Hematopoietic multipotent progenitor cell treated with erythropoietin and hydrocortisone succinate and interleukin-3 and kit ligand, for 4 days (in vitro differentiated cells): ENCODE data around the gene ULBP2.
"Not testable (repeated sequence)": the region's sequence is repeated elsewhere in the genome, so short reads cannot be mapped to it uniquely, and the experiment has no call there.

ENCODE experiments used
- DNase-seq: peaks from one replicate; pipeline ENCODE4 v3.0.0-alpha.2; 2015

The ULBP2 gene

GRCh38 chr6:149929422-149929821, 12.4 kb upstream of the ULBP2 start:
- DNase-seq = peak; percentile 38

GRCh38 chr6:149931501-149931900, 10.3 kb upstream of the ULBP2 start:
- DNase-seq = no peak

GRCh38 chr6:149933036-149933435, 8.8 kb upstream of the ULBP2 start:
- DNase-seq = no peak

GRCh38 chr6:149933461-149933860, 8.4 kb upstream of the ULBP2 start:
- no peak for DNase-seq

GRCh38 chr6:149934249-149935156, 7.3 kb upstream of the ULBP2 start:
- DNase-seq = peak; percentile 86

GRCh38 chr6:149935246-149935645, 6.6 kb upstream of the ULBP2 start:
- DNase-seq = no peak

- no peak for DNase-seq
These were observed 6.1 kb upstream of the ULBP2 start for GRCh38 chr6:149935668-149936067.

GRCh38 chr6:149936743-149937142, 5.1 kb upstream of the ULBP2 start:
- no peak for DNase-seq

GRCh38 chr6:149938013-149938570, 3.7 kb upstream of the ULBP2 start:
- DNase-seq = not testable (repeated sequence)

- no peak for DNase-seq
These were observed 3.1 kb upstream of the ULBP2 start for GRCh38 chr6:149938571-149939355.

GRCh38 chr6:149939356-149939648, 2.5 kb upstream of the ULBP2 start:
- DNase-seq = no peak

- no peak for DNase-seq
These were observed 1.7 kb upstream of the ULBP2 start for GRCh38 chr6:149939909-149940671.

GRCh38 chr6:149940672-149940982, 1.2 kb upstream of the ULBP2 start:
- no peak for DNase-seq

GRCh38 chr6:149942461-149942829, 631 bp downstream of the ULBP2 start:
- DNase-seq = no peak

- DNase-seq = not testable (repeated sequence)
These were observed 1.5 kb downstream of the ULBP2 start for GRCh38 chr6:149943321-149943720.

GRCh38 chr6:149945276-149945675, 3.5 kb downstream of the ULBP2 start:
- DNase-seq = not testable (repeated sequence)

- DNase-seq = not testable (repeated sequence)
These were observed 4.8 kb downstream of the ULBP2 start for GRCh38 chr6:149946631-149947030.

GRCh38 chr6:149947533-149947932, 5.7 kb downstream of the ULBP2 start:
- DNase-seq = not testable (repeated sequence)

- DNase-seq = no peak
These were observed 6.2 kb downstream of the ULBP2 start for GRCh38 chr6:149948011-149948410.

- no peak for DNase-seq
These were observed 6.8 kb downstream of the ULBP2 start for GRCh38 chr6:149948616-149949015.

- no peak for DNase-seq
These were observed 8.6 kb downstream of the ULBP2 start for GRCh38 chr6:149950423-149950822.

GRCh38 chr6:149951096-149951495, 9.3 kb downstream of the ULBP2 start:
- DNase-seq = no peak

GRCh38 chr6:149951626-149952025, 9.8 kb downstream of the ULBP2 start:
- DNase-seq = no peak
